OCI-LY1 (cell line): ENCODE measurements around the gene PNMA6E.
"Not testable (repeated sequence)": the region's sequence is repeated elsewhere in the genome, so short reads cannot be mapped to it uniquely, and the experiment has no call there.

ENCODE experiments used
- H2AFZ ChIP-seq: fragments of 200-600 bp; sonication (generic), shearing (Covaris generic); 2 replicates; pipeline ENCODE4 v1.6.0; 2014; ENCODE audit warnings: antibody characterized with exemption, mild to moderate bottlenecking, low read length
- H3F3A ChIP-seq: fragments of 200-600 bp; sonication (generic), shearing (Covaris generic); 2 replicates; pipeline ENCODE4 v1.6.0; 2014; ENCODE audit warnings: mild to moderate bottlenecking, antibody characterized with exemption, low read length, moderate library complexity; ENCODE audit not compliant: insufficient read depth
- H3K27ac ChIP-seq: fragments of 200-600 bp; sonication (generic); 2 replicates; pipeline ENCODE4 v1.5.1; 2014; ENCODE audit warnings: low read length, mixed run types, mild to moderate bottlenecking, low read depth; ENCODE audit not compliant: poor library complexity, severe bottlenecking
- H3K27me3 ChIP-seq: fragments of 200-600 bp; sonication (generic); 2 replicates; pipeline ENCODE4 v1.6.0; 2014; ENCODE audit warnings: antibody characterized with exemption, mild to moderate bottlenecking, low read length, moderate library complexity; ENCODE audit not compliant: insufficient read depth
- H3K36me3 ChIP-seq: fragments of 200-600 bp; sonication (generic); 2 replicates; pipeline ENCODE4 v1.6.1; 2014; ENCODE audit warnings: mild to moderate bottlenecking, antibody characterized with exemption, low read length, moderate library complexity, mixed read lengths; ENCODE audit not compliant: insufficient read depth
- H3K4me1 ChIP-seq: fragments of 200-600 bp; sonication (generic); 2 replicates; pipeline ENCODE4 v1.5.1; 2014; ENCODE audit warnings: mild to moderate bottlenecking, low read length, moderate library complexity; ENCODE audit not compliant: insufficient read depth, severe bottlenecking
- H3K4me2 ChIP-seq: fragments of 200-600 bp; sonication (generic), shearing (Covaris generic); 2 replicates; pipeline ENCODE4 v1.6.1; 2014; ENCODE audit warnings: low read length
- H3K4me3 ChIP-seq: fragments of 200-600 bp; sonication (generic); 2 replicates; pipeline ENCODE4 v1.5.1; 2014; ENCODE audit warnings: low read length, low read depth, mild to moderate bottlenecking, mixed read lengths; ENCODE audit not compliant: poor library complexity, severe bottlenecking
- H3K79me2 ChIP-seq: fragments of 200-600 bp; shearing (Covaris generic); 2 replicates; pipeline ENCODE4 v1.6.1; 2016; ENCODE audit warnings: mixed run types, low read length, mixed read lengths; ENCODE audit not compliant: insufficient read depth
- H3K9ac ChIP-seq: fragments of 200-600 bp; sonication (generic), shearing (Covaris generic); 2 replicates; pipeline ENCODE4 v1.6.1; 2014; ENCODE audit warnings: mild to moderate bottlenecking, low read length, mixed read lengths
- H3K9me2 ChIP-seq: fragments of 200-600 bp; sonication (generic), shearing (Covaris generic); 2 replicates; pipeline ENCODE4 v1.6.1; 2014; ENCODE audit warnings: low read depth, mild to moderate bottlenecking, low read length, mixed read lengths
- H3K9me3 ChIP-seq: fragments of 200-600 bp; shearing (Covaris generic); 2 replicates; pipeline ENCODE4 v1.6.1; 2014; ENCODE audit warnings: low read length, mixed read lengths
- H4K20me1 ChIP-seq: fragments of 200-600 bp; sonication (generic), shearing (Covaris generic); 2 replicates; pipeline ENCODE4 v1.6.0; 2016; ENCODE audit warnings: mild to moderate bottlenecking, low read length; ENCODE audit not compliant: insufficient read depth
- CTCF ChIP-seq: fragments of 200-600 bp; sonication (generic), shearing (Covaris generic); IDR thresholded peaks from 2 replicates; pipeline ENCODE4 v1.5.1; 2017; ENCODE audit warnings: mild to moderate bottlenecking, antibody characterized with exemption, low read length, moderate library complexity, mixed read lengths
- EZH2 ChIP-seq: fragments of 200-600 bp; sonication (generic), shearing (Covaris generic); IDR thresholded peaks from 2 replicates; pipeline ENCODE4 v1.8.0; 2017; ENCODE audit warnings: borderline replicate concordance, mixed run types, mild to moderate bottlenecking, antibody characterized with exemption, low read length, moderate library complexity, mixed read lengths

Gene PNMA6E

GRCh38 chrX:153395613-153396319 lies 5.4 kb downstream of the PNMA6E start:
- Histone ChIP-seq H3K27me3 (no peaks in the 10 kb centered on the region), H3K4me2 (no peak overlapping the region), H3K27ac (no peak overlapping the region), H2AFZ (no peak overlapping the region), H3K79me2 (no peaks in the 10 kb centered on the region), H3K4me3 (no peak overlapping the region), H4K20me1 (no peaks in the 10 kb centered on the region), H3F3A (no peaks in the 10 kb centered on the region), H3K9ac (no peak overlapping the region), H3K9me2 (no peaks in the 10 kb centered on the region), H3K4me1 (no peaks in the 10 kb centered on the region), H3K9me3 (no peaks in the 10 kb centered on the region), H3K36me3 (no peaks in the 10 kb centered on the region)
- TF ChIP-seq CTCF (no peak), EZH2 (no peak)

- no peaks in the 10 kb centered on the region for H3K79me2 ChIP-seq
- H3K27ac ChIP-seq, result no peak overlapping the region
- H3K4me2 ChIP-seq, result no peak overlapping the region
- no peak overlapping the region for H3K9ac ChIP-seq
- H3F3A ChIP-seq, result no peaks in the 10 kb centered on the region
- H3K27me3 ChIP-seq, result no peaks in the 10 kb centered on the region
- no peaks in the 10 kb centered on the region for H4K20me1 ChIP-seq
- no peaks in the 10 kb centered on the region for H3K9me2 ChIP-seq
- TF ChIP-seq EZH2 (no peak), CTCF (no peak)
- no peaks in the 10 kb centered on the region for H3K36me3 ChIP-seq
- H3K9me3 ChIP-seq, result no peaks in the 10 kb centered on the region
- no peak overlapping the region for H2AFZ ChIP-seq
- H3K4me3 ChIP-seq, result no peak overlapping the region
- no peaks in the 10 kb centered on the region for H3K4me1 ChIP-seq
Observed at GRCh38 chrX:153394612-153395011, 6.5 kb downstream of the PNMA6E start.

- TF ChIP-seq EZH2, result no peak
- no peak for TF ChIP-seq CTCF
- Histone ChIP-seq H3K4me1 (no peaks in the 10 kb centered on the region), H3K4me2 (no peak overlapping the region), H3F3A (no peaks in the 10 kb centered on the region), H3K9me2 (no peaks in the 10 kb centered on the region), H3K9me3 (no peaks in the 10 kb centered on the region), H3K27me3 (no peaks in the 10 kb centered on the region), H2AFZ (no peak overlapping the region), H3K9ac (no peak overlapping the region), H4K20me1 (no peaks in the 10 kb centered on the region), H3K27ac (no peak overlapping the region), H3K36me3 (no peaks in the 10 kb centered on the region), H3K79me2 (no peaks in the 10 kb centered on the region), H3K4me3 (no peak overlapping the region)
Observed at GRCh38 chrX:153392642-153393321, 8.4 kb downstream of the PNMA6E start.

- not testable (repeated sequence) for H4K20me1 ChIP-seq, H3F3A ChIP-seq, H3K36me3 ChIP-seq, H3K79me2 ChIP-seq, H3K27ac ChIP-seq, H3K9ac ChIP-seq, H3K9me2 ChIP-seq, H2AFZ ChIP-seq, H3K27me3 ChIP-seq, H3K4me2 ChIP-seq, H3K4me1 ChIP-seq, H3K9me3 ChIP-seq, H3K4me3 ChIP-seq
Observed at GRCh38 chrX:153389460-153389768, 11.7 kb downstream of the PNMA6E start.
